HEK293T (cell line): ENCODE data around the gene CCP110.

Source experiments
- BHLHE40 ChIP-seq: fragments of 450-650 bp; IDR thresholded peaks from 2 replicates; pipeline ENCODE4 v1.6.1; 2016; ENCODE audit warnings: mild to moderate bottlenecking, moderate library complexity, borderline replicate concordance
- CTBP1 ChIP-seq: fragments of 450-650 bp; IDR thresholded peaks from 2 replicates; pipeline ENCODE4 v1.6.1; 2016; ENCODE audit warnings: borderline replicate concordance
- ELF4 ChIP-seq: fragments of 450-650 bp; IDR thresholded peaks from 2 replicates; pipeline ENCODE4 v1.6.1; 2017; ENCODE audit warnings: antibody characterized with exemption
- FOXK2 ChIP-seq: fragments of 450-650 bp; IDR thresholded peaks from 2 replicates; pipeline ENCODE4 v1.6.1; 2016; ENCODE audit warnings: mild to moderate bottlenecking
- FOXM1 ChIP-seq: fragments of 450-650 bp; IDR thresholded peaks from 2 replicates; pipeline ENCODE4 v1.6.1; 2017; ENCODE audit warnings: mild to moderate bottlenecking, borderline replicate concordance
- HDGF ChIP-seq: fragments of 450-650 bp; IDR thresholded peaks from 2 replicates; pipeline ENCODE4 v1.6.1; 2017; ENCODE audit warnings: antibody characterized with exemption, borderline replicate concordance
- LEF1 ChIP-seq: fragments of 450-650 bp; IDR thresholded peaks from 2 replicates; pipeline ENCODE4 v1.6.1; 2017; ENCODE audit warnings: mild to moderate bottlenecking, borderline replicate concordance
- SP1 ChIP-seq: fragments of 450-650 bp; IDR thresholded peaks from 2 replicates; pipeline ENCODE4 v1.6.1; 2017
- SUZ12 ChIP-seq: fragments of 450-650 bp; IDR thresholded peaks from 2 replicates; pipeline ENCODE4 v1.6.1; 2016; ENCODE audit warnings: mild to moderate bottlenecking
- ZNF384 ChIP-seq: fragments of 450-650 bp; IDR thresholded peaks from 2 replicates; pipeline ENCODE4 v1.6.1; 2016

GRCh38 chr16:19515757-19516156 is 8.0 kb upstream of the CCP110 start:
- TF ChIP-seq HDGF = no peak
- TF ChIP-seq SUZ12 = no peak
- TF ChIP-seq BHLHE40 = no peak
- no peak for TF ChIP-seq SP1
- TF ChIP-seq ELF4 = no peak
- TF ChIP-seq ZNF384 = no peak
- no peak for TF ChIP-seq CTBP1
- no peak for TF ChIP-seq FOXK2
- TF ChIP-seq LEF1 = no peak
- no peak for TF ChIP-seq FOXM1
